Left ventricle myocardium inferior (tissue), 1 donor: ENCODE results near the gene AKAP13. TPM values are rescaled to one million over a fixed set of nuclear protein-coding genes. Genes with fewer than 3 reads are reported as not detected.

ENCODE experiments used
- DNase-seq: peaks from one replicate; pipeline ENCODE4 v3.0.0-alpha.2; 2020
- H3K27ac ChIP-seq: fragments of 200-600 bp; replicated peaks from 2 replicates; pipeline ENCODE4 v1.8.0; 2021
- H3K27me3 ChIP-seq: fragments of 200-600 bp; 2 replicates; pipeline ENCODE4 v1.8.0; 2021; ENCODE audit warnings: low read depth
- H3K36me3 ChIP-seq: fragments of 200-600 bp; 2 replicates; pipeline ENCODE4 v1.8.0; 2021
- H3K4me1 ChIP-seq: fragments of 200-600 bp; 2 replicates; pipeline ENCODE4 v1.8.0; 2021
- H3K4me3 ChIP-seq: fragments of 200-600 bp; 2 replicates; pipeline ENCODE4 v1.8.0; 2021; ENCODE audit warnings: mild to moderate bottlenecking, moderate library complexity
- H3K9me3 ChIP-seq: fragments of 200-600 bp; replicated peaks from 2 replicates; pipeline ENCODE4 v1.8.0; 2021
- CTCF ChIP-seq: fragments of 200-600 bp; IDR thresholded peaks from 2 replicates; pipeline ENCODE4 v1.8.0; 2021; ENCODE audit warnings: antibody characterized with exemption, mild to moderate bottlenecking, borderline replicate concordance
- intact Hi-C: fragments of 100-400 bp; cut with micrococcal nuclease; formaldehyde crosslinking; loops from one replicate; pipeline ENCODE4 v1.11.0; 2022
- total RNA-seq: library from RNA; stranded (reverse); fragmentation: NEBNext Ultra II Directional; extraction: Animal tissue kit (Norgen Biotek cat#: 25700); gene quantifications from one replicate; pipeline ENCODE4 v1.2.1, GENCODE V29; 2021
- donor health status: DM: no; HTN: yes; CAD: no; lungs with severe emphysema.

AKAP13 gene
- total RNA-seq, 1 donor from 2014 or later: 331 TPM

- peak overlapping the region; percentile 83 for H3K27ac ChIP-seq
- peaks cover 100% of the 10 kb centered on the region for H3K4me1 ChIP-seq
- no peaks in the 10 kb centered on the region for H3K36me3 ChIP-seq
- DNase-seq: no peak
- no peak for TF ChIP-seq CTCF
- H3K9me3 ChIP-seq: no peaks in the 10 kb centered on the region
- peak overlapping the region; percentile 65 for H3K4me3 ChIP-seq
- no peaks in the 10 kb centered on the region for H3K27me3 ChIP-seq
- intact Hi-C loops: no loop called here
These were observed 241.9 kb downstream of the AKAP13 start for GRCh38 chr15:85622221-85622831.

- no peak for DNase-seq
- Histone ChIP-seq H3K27me3 (no peaks in the 10 kb centered on the region), H3K9me3 (no peaks in the 10 kb centered on the region), H3K36me3 (no peaks in the 10 kb centered on the region), H3K4me3 (peak overlapping the region; percentile 65), H3K4me1 (peaks cover 100% of the 10 kb centered on the region), H3K27ac (peak overlapping the region; percentile 83)
- TF ChIP-seq CTCF: no peak
- intact Hi-C loops: no loop called here
These were observed 243.1 kb downstream of the AKAP13 start for GRCh38 chr15:85623315-85624049.

- Histone ChIP-seq H3K27ac (peak overlapping the region; percentile 83), H3K4me1 (peaks cover 99% of the 10 kb centered on the region), H3K27me3 (no peaks in the 10 kb centered on the region), H3K36me3 (no peaks in the 10 kb centered on the region), H3K9me3 (no peaks in the 10 kb centered on the region), H3K4me3 (peak overlapping the region; percentile 65)
- intact Hi-C loops: no loop called here
- no peak for DNase-seq
- no peak for TF ChIP-seq CTCF
These were observed 243.9 kb downstream of the AKAP13 start for GRCh38 chr15:85624291-85624801.

GRCh38 chr15:85625166-85625830 lies 244.9 kb downstream of the AKAP13 start:
- no peaks in the 10 kb centered on the region for H3K27me3 ChIP-seq
- H3K9me3 ChIP-seq: no peaks in the 10 kb centered on the region
- intact Hi-C loops: no loop called here
- no peak for TF ChIP-seq CTCF
- no peaks in the 10 kb centered on the region for H3K36me3 ChIP-seq
- peak overlapping the region; percentile 65 for H3K4me3 ChIP-seq
- H3K4me1 ChIP-seq: peaks cover 97% of the 10 kb centered on the region
- peak overlapping the region; percentile 83 for H3K27ac ChIP-seq
- no peak for DNase-seq

GRCh38 chr15:85625856-85626255 lies 245.5 kb downstream of the AKAP13 start:
- Histone ChIP-seq H3K36me3 (no peaks in the 10 kb centered on the region), H3K9me3 (no peaks in the 10 kb centered on the region), H3K27ac (peak overlapping the region; percentile 83), H3K4me1 (peaks cover 97% of the 10 kb centered on the region), H3K4me3 (peak overlapping the region; percentile 1), H3K27me3 (no peaks in the 10 kb centered on the region)
- intact Hi-C loops: loop anchor here (2.0 kb wide), 1 partner anchor 59 kb away; no protein-coding TSS in a partner anchor
- TF ChIP-seq CTCF: no peak
- no peak for DNase-seq
